ENCODE measurements around the gene EMC9.

The EMC9 gene

GRCh38 chr14:24094841-24095270, 46.5 kb downstream of the EMC9 start:
- no peak for DNase-seq (ENCODE audit: low spot score)
- TF ChIP-seq, protein P1, sequence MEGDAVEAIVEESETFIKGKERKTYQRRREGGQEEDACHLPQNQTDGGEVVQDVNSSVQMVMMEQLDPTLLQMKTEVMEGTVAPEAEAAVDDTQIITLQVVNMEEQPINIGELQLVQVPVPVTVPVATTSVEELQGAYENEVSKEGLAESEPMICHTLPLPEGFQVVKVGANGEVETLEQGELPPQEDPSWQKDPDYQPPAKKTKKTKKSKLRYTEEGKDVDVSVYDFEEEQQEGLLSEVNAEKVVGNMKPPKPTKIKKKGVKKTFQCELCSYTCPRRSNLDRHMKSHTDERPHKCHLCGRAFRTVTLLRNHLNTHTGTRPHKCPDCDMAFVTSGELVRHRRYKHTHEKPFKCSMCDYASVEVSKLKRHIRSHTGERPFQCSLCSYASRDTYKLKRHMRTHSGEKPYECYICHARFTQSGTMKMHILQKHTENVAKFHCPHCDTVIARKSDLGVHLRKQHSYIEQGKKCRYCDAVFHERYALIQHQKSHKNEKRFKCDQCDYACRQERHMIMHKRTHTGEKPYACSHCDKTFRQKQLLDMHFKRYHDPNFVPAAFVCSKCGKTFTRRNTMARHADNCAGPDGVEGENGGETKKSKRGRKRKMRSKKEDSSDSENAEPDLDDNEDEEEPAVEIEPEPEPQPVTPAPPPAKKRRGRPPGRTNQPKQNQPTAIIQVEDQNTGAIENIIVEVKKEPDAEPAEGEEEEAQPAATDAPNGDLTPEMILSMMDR (IDR thresholded peaks at IDR 0.05; ENCODE audit: extremely low read depth, missing control alignments), result no peak

- DNase-seq (ENCODE audit: low spot score), result peak; percentile 91
- TF ChIP-seq, protein P1 (IDR thresholded peaks at IDR 0.05; ENCODE audit: extremely low read depth, missing control alignments), result no peak
Measured at GRCh38 chr14:24093901-24094840, 47.2 kb downstream of the EMC9 start, which contains the start of gene PCK2. TSS of gene PCK2 (plus strand) at chr14:24094311. CDS start at chr14:24094406, 95 bp downstream.

DNA sequence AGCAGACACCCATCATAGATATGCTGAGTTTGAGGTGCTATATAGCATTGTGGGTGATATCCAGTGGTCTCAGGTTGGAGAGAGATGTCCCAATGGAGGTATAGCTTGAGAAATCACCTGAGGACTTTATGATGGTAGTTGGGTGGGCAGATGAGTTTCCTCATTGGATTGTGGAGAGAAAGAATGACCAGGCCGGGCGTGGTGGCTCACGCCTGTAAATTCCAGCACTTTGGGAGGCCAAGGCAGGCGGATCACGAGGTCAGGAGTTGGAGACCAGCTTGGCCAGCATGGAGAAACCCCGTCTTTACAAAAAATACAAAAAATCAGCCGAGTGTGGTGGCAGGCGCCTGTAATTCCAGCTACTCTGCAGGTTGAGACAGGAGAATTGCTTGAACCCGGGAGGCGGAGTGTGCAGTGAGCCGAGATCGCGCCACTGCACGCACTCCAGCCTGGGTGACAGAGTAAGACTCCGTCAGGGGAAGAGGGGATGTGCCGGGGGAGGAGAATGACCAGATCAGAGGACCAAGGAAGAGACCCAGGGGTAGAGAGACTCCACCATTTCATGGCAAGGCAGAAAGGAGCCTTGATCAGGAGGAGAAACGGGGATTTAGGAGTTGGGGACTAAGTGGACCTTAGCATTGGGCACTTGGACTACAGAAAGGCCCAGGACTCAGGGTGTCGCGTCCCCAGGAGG, 48.0 kb downstream of the EMC9 start:
- TF ChIP-seq, protein P1 (IDR thresholded peaks at IDR 0.05; ENCODE audit: extremely low read depth, missing control alignments), result no peak
- DNase-seq (ENCODE audit: low spot score), result no peak

- DNase-seq (ENCODE audit: low spot score), result no peak
- TF ChIP-seq, protein P1 (IDR thresholded peaks at IDR 0.05; ENCODE audit: extremely low read depth, missing control alignments), result no peak
Measured at GRCh38 chr14:24092505-24093206, 48.7 kb downstream of the EMC9 start.

DNA sequence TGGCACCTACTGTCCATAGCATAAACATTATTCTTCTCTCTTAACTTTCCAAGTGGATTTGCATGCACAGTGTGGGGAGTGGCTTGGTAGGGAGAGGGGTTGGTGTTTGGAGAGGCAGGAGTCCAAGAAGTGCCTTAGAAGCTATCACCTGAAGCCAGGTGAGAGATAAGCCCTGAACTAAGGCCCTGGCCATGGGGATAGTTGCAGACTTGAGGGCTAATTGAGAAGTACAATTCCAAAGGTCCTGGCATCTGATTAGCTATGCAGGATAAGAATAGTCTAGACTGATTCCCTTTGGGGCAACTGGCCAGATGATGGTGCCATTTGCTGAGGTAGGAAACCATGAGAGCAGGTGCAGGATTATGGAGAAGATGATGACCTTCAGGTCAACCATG, 49.3 kb downstream of the EMC9 start:
- TF ChIP-seq, protein P1 (IDR thresholded peaks at IDR 0.05; ENCODE audit: extremely low read depth, missing control alignments), result no peak
- DNase-seq (ENCODE audit: low spot score), result no peak

DNA sequence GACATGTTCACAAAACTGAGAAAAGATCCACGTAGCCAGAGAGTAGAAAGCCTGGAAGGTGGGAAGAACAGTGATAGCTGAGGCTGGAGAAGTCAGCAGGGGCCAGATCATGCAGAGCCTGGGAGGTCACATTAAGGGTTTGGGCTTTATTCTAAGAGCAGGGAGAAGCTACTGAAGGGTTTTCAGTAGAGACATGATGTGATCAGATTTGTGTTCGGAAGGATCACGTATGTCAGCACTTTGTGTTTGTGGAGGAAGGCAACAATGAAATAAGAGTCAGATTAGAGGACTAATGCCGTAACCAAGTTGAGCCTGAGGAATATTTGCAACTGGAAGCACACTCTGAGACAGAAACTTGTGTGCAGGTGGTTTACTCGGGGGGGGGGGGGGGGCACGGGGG, 51.5 kb downstream of the EMC9 start:
- TF ChIP-seq, protein P1 (IDR thresholded peaks at IDR 0.05; ENCODE audit: extremely low read depth, missing control alignments), result no peak
- no peak for DNase-seq (ENCODE audit: low spot score)

Data from GM20000 (cell line).